Vagina (tissue), 2 donors: ENCODE data around the gene SOX1. TPM values are rescaled to one million over a fixed set of nuclear protein-coding genes. Genes with fewer than 3 reads are reported as not detected.

Source experiments
- DNase-seq, 2 donors: peaks; one replicate each; pipeline ENCODE4 v3.0.0-alpha.2; 2017; ENCODE audit errors: extremely low spot score in 2 of 2
- H3K27ac ChIP-seq: fragments of 200-600 bp; sonication (generic); one replicate; pipeline ENCODE4 v1.5.1; 2019
- H3K27me3 ChIP-seq: fragments of 200-600 bp; sonication (generic); one replicate; pipeline ENCODE4 v1.5.1; 2019
- H3K36me3 ChIP-seq, 2 donors: fragments of 200-600 bp; sonication (generic); one replicate each; pipeline ENCODE4 v1.5.1; 2017 to 2019
- H3K4me1 ChIP-seq: fragments of 200-600 bp; sonication (generic); one replicate; pipeline ENCODE4 v1.5.1; 2019
- H3K4me3 ChIP-seq, 2 donors: fragments of 200-600 bp; sonication (generic); 1 replicate in 1 of 2; 2 replicates in 1 of 2; pipeline ENCODE4 v1.5.1; 2016 to 2019
- H3K9me3 ChIP-seq: fragments of 200-600 bp; sonication (generic); one replicate; pipeline ENCODE4 v1.5.1; 2019
- POLR2A ChIP-seq, 2 donors: fragments of 450-650 bp; IDR thresholded peaks; one replicate each; pipeline ENCODE4 v1.6.1; 2017; ENCODE audit warnings: antibody characterized with exemption in 2 of 2, mild to moderate bottlenecking in 2 of 2, moderate library complexity in 2 of 2
- POLR2AphosphoS5 ChIP-seq, 2 donors: sonication (generic); formaldehyde crosslinking; IDR thresholded peaks; one replicate each; pipeline ENCODE4 v1.9.0; 2017; ENCODE audit warnings: antibody characterized with exemption in 2 of 2, mild to moderate bottlenecking in 2 of 2, low read depth in 1 of 2; ENCODE audit not compliant: insufficient read depth in 1 of 2
- intact Hi-C: fragments of 100-400 bp; cut with DNase I; formaldehyde crosslinking; loops from one replicate; pipeline ENCODE4 v1.15.1; 2023
- total RNA-seq: library from RNA; depleted of rRNA; stranded (reverse); fragments of >200 nt; gene quantifications from one replicate; pipeline ENCODE4 v1.2.3, GENCODE V29; 2016
- TF ChIP-seq, protein P1 (sequence below), 3 experiments: fragments of 450-650 bp in 2 of 3; fragments of 200-600 bp in 1 of 3; sonication (generic) in 1 of 3; IDR thresholded peaks; one replicate each; pipeline ENCODE4 v1.5.1; 2017 to 2019; ENCODE audit warnings: antibody characterized with exemption in 3 of 3, mild to moderate bottlenecking in 2 of 3, moderate library complexity in 2 of 3

SOX1 gene
- total RNA-seq, 1 donor from 2014 or later, result not detected

DNA sequence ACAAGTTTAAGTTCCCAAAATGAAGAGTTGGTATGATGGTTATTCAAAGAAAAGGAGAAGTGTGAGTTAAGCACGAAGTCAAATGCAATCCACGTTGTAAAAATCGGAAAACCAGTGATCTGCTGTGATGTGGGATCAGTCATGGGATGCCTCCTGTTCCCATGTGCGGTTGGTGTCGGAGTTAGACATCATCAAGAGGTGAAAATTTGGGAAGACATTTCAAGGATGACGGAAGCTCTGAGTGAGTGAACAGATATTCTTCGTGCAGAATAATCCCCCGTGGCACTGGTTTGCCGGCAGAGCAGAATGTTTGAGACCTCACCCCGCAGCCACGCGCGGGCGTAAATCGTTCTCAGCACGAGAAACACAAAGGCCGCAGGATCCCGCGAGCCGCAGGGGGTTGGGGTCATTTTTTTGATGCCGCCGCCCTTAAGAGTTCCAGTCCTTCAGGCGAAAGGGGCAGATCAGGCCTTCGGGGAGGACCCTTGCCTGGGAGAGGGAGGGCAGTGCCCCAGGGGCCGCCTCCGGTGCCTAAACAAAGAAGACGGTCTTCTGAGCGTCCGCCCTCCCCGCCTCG is 13.7 kb upstream of the SOX1 start:
- Histone ChIP-seq H3K9me3 (no peaks in the 10 kb centered on the region), H3K27ac (no peak overlapping the region), H3K4me3 (no peak overlapping the region), H3K27me3 (peaks cover 19% of the 10 kb centered on the region), H3K36me3 (no peaks in the 10 kb centered on the region), H3K4me1 (peaks cover 25% of the 10 kb centered on the region)
- intact Hi-C loops, result no loop called here
- DNase-seq, result no peak
- TF ChIP-seq, protein P1, sequence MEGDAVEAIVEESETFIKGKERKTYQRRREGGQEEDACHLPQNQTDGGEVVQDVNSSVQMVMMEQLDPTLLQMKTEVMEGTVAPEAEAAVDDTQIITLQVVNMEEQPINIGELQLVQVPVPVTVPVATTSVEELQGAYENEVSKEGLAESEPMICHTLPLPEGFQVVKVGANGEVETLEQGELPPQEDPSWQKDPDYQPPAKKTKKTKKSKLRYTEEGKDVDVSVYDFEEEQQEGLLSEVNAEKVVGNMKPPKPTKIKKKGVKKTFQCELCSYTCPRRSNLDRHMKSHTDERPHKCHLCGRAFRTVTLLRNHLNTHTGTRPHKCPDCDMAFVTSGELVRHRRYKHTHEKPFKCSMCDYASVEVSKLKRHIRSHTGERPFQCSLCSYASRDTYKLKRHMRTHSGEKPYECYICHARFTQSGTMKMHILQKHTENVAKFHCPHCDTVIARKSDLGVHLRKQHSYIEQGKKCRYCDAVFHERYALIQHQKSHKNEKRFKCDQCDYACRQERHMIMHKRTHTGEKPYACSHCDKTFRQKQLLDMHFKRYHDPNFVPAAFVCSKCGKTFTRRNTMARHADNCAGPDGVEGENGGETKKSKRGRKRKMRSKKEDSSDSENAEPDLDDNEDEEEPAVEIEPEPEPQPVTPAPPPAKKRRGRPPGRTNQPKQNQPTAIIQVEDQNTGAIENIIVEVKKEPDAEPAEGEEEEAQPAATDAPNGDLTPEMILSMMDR (IDR thresholded peaks at IDR 0.05), result no peak
- TF ChIP-seq POLR2AphosphoS5 (IDR thresholded peaks at IDR 0.05; ENCODE audit: insufficient read depth in 1 of 2, low read depth in 1 of 2), result no peak
- TF ChIP-seq POLR2A (IDR thresholded peaks at IDR 0.05), result no peak

DNA sequence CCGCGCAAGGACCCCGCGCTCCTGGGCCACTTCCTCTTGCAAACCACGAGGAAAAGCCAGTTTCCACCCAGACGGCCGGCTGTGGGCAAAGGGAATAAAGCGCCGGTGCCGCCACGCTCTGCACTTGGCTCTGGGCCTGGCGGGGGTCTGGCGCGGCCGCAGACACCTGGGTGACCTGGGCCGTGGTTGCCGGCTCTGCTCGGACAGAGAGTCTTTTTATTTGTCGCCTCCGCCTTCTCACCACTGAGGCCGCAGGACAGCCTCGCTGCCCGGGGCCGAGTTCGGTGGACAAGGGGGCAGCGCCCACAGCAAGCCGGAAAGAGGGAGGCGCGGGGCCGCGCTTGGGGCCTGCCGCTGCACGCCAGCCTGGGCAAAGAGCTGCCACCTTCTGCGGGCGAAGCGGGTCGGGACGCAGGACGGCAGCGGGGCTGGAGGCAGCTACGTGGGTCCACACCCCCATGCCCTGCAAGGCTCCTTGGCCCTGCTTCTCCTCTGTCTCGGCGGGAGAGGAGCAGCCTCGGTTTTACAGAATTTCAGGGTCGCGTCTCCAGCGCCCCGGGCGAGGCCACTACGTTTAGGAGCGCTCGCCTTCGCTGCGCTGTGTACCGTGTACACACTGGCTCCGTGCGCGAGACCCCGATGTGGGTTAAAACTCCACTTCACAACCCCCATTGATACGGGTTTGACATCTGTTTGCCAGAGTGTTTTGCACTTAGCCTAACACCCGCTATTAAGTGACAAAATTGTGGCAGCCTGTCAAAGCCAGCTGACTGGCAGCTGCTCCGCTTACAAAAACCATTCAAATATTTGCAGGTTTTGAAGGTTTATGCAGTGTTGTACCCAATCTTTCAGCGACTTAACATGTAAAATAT is 13.0 kb upstream of the SOX1 start:
- no peaks in the 10 kb centered on the region for H3K36me3 ChIP-seq
- no peak for DNase-seq
- H3K9me3 ChIP-seq, result no peaks in the 10 kb centered on the region
- TF ChIP-seq, protein P1 (IDR thresholded peaks at IDR 0.05), result no peak
- TF ChIP-seq POLR2AphosphoS5 (IDR thresholded peaks at IDR 0.05; ENCODE audit: insufficient read depth in 1 of 2, low read depth in 1 of 2), result no peak
- no peak for TF ChIP-seq POLR2A (IDR thresholded peaks at IDR 0.05)
- no peak overlapping the region for H3K27ac ChIP-seq
- peaks cover 19% of the 10 kb centered on the region for H3K27me3 ChIP-seq
- no peak overlapping the region for H3K4me3 ChIP-seq
- peaks cover 25% of the 10 kb centered on the region for H3K4me1 ChIP-seq
- intact Hi-C loops, result no loop called here

DNA sequence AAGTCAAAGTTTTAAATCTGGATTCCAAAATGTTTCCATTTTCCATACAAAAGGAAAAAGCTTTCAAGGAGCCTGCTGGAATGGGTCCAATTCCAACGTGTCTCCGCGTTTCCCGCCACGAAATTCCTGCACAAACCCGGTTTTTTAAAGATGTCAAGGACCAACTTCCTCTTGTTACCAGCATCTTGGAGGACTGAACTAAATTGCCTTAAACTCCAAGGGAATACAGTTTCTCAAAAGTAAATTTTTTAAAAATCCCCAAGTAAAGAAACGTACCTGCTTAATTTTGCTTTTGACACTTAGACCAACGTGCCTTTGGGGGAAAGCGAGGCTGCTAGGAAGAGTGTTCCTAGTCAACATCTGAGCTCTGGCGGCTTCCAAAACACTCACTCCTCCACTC is 12.3 kb upstream of the SOX1 start:
- H3K27ac ChIP-seq, result no peak overlapping the region
- H3K9me3 ChIP-seq, result no peaks in the 10 kb centered on the region
- peaks cover 19% of the 10 kb centered on the region for H3K27me3 ChIP-seq
- H3K4me1 ChIP-seq, result peaks cover 25% of the 10 kb centered on the region
- TF ChIP-seq POLR2A (IDR thresholded peaks at IDR 0.05) (no peak), POLR2AphosphoS5 (IDR thresholded peaks at IDR 0.05; ENCODE audit: insufficient read depth in 1 of 2, low read depth in 1 of 2) (no peak)
- TF ChIP-seq, protein P1 (IDR thresholded peaks at IDR 0.05), result no peak
- no peaks in the 10 kb centered on the region for H3K36me3 ChIP-seq
- no peak for DNase-seq
- intact Hi-C loops, result no loop called here
- no peak overlapping the region for H3K4me3 ChIP-seq

DNA sequence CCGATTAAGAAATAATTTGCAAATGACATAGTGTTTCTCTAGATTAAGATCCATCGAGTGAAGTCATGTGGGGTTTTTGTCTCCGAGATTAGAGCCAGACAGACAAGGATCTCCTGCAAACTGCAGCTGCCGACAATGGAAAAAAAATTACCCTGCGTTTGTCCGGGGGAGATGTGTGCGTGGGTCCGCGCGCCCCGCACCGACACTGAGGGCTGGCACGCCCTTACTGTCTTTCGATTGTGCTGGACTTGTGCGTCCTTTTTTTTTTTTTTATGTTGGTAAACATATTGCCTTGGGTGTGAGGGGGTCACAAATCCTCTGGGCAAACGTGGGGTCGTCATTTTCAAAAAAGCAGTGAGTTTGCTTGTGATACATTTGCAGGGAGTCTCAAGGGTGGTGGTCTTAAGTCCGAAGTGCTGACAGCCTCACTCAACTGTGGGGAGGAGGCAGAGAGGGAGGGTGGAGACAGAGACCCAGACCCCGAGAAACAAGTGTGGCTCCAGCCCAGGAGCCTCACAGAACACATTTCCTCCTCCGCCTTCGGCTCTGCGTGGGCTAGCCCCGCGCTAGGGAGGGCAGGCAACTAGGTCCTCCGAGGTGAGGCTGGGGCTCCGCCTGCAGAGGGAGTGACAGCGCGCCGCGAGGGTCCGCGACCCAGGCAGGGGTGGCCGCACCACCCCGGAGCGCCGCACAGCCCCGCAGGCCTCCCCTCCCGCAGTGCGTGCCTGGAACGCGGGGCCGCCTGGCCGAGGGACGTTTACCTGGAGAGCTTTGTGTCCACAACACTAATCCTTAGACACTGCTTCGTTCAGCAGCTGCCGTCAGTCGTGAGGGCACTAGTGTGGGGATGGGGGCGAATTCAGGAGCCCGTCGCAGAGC is 11.7 kb upstream of the SOX1 start:
- intact Hi-C loops, result no loop called here
- no peak for TF ChIP-seq POLR2A (IDR thresholded peaks at IDR 0.05)
- no peak for TF ChIP-seq POLR2AphosphoS5 (IDR thresholded peaks at IDR 0.05; ENCODE audit: insufficient read depth in 1 of 2, low read depth in 1 of 2)
- TF ChIP-seq, protein P1 (IDR thresholded peaks at IDR 0.05), result no peak
- DNase-seq, result peak in 1 of 2 donors; percentile 64
- Histone ChIP-seq H3K27ac (no peak overlapping the region), H3K36me3 (no peaks in the 10 kb centered on the region), H3K9me3 (no peaks in the 10 kb centered on the region), H3K4me1 (peaks cover 25% of the 10 kb centered on the region), H3K4me3 (no peak overlapping the region), H3K27me3 (peaks cover 19% of the 10 kb centered on the region)
